MCF 10A (cell line): ENCODE measurements around the gene AGPAT4. TPM values are rescaled to one million over a fixed set of nuclear protein-coding genes. Genes with fewer than 3 reads are reported as not detected.

ENCODE experiments used
- BruUV-seq: library from RNA; stranded (reverse); fragments of 400-500 nt; replicated peaks from 2 replicates; lab custom pipeline; 2021; lab: Mats Ljungman, UMichigan
- CTCF ChIA-PET: fragments of 300-600 bp; sonication (Branson Sonifier 250); formaldehyde crosslinking; extraction: SDS; loops from one replicate; lab custom pipeline; 2021; ENCODE audit warnings: antibody characterized with exemption, inconsistent platforms; lab: Yijun Ruan, JAX
- POLR2A ChIA-PET: fragments of 300-600, 350-650 bp; sonication (Branson Sonifier 250); formaldehyde crosslinking; extraction: SDS; loops from one replicate; lab custom pipeline; 2020; ENCODE audit warnings: antibody characterized with exemption, inconsistent platforms; lab: Yijun Ruan, JAX
- DNase-seq: peaks from one replicate; pipeline ENCODE4 v3.0.0-alpha.2; 2018; ENCODE audit not compliant: unreplicated experiment
- H3K27ac Mint-ChIP-seq: one replicate; pipeline ENCODE4 v1.8.0; 2022; ENCODE audit warnings: mild to moderate bottlenecking, low read depth, mixed read lengths; ENCODE audit not compliant: unreplicated experiment
- H3K27me3 Mint-ChIP-seq: one replicate; pipeline ENCODE4 v1.8.0; 2022; ENCODE audit warnings: mixed read lengths; ENCODE audit not compliant: insufficient read depth, unreplicated experiment
- H3K36me3 Mint-ChIP-seq: one replicate; pipeline ENCODE4 v1.8.0; 2022; ENCODE audit warnings: mild to moderate bottlenecking, moderate library complexity, mixed read lengths; ENCODE audit not compliant: insufficient read depth, unreplicated experiment
- H3K4me1 Mint-ChIP-seq: one replicate; pipeline ENCODE4 v1.8.0; 2022; ENCODE audit warnings: mixed read lengths; ENCODE audit not compliant: insufficient read depth, unreplicated experiment
- H3K4me3 Mint-ChIP-seq: one replicate; pipeline ENCODE4 v1.8.0; 2022; ENCODE audit warnings: mild to moderate bottlenecking, moderate library complexity, mixed read lengths; ENCODE audit not compliant: unreplicated experiment
- H3K9me3 Mint-ChIP-seq: one replicate; pipeline ENCODE4 v1.8.0; 2022; ENCODE audit warnings: mixed read lengths; ENCODE audit not compliant: unreplicated experiment
- CTCF ChIP-seq: fragments of 200-600 bp; IDR thresholded peaks from one replicate; pipeline ENCODE4 v1.8.0; 2022; ENCODE audit warnings: antibody characterized with exemption, mild to moderate bottlenecking; ENCODE audit not compliant: unreplicated experiment
- intact Hi-C: fragments of 100-400 bp; cut with micrococcal nuclease; formaldehyde crosslinking; loops from 2 replicates; pipeline ENCODE4 v1.14.1; 2022
- total RNA-seq: library from RNA; stranded (reverse); gene quantifications from 2 replicates; pipeline ENCODE4 v1.2.3, GENCODE V29; 2022

AGPAT4 gene
- total RNA-seq, 1 experiment from 2014 or later: 5.6 TPM

GRCh38 chr6:161151660-161152526 lies 122.0 kb downstream of the AGPAT4 start:
- Mint-ChIP-seq H3K36me3 (no peaks in the 10 kb centered on the region), H3K27ac (no peak overlapping the region), H3K4me1 (no peaks in the 10 kb centered on the region), H3K9me3 (no peaks in the 10 kb centered on the region), H3K27me3 (no peaks in the 10 kb centered on the region), H3K4me3 (no peak overlapping the region)
- DNase-seq: no peak
- intact Hi-C loops: no loop called here
- ChIA-PET POLR2A (interaction anchor here (0.6 kb wide), 1 partner anchor 64 kb away, joined by 3 read pairs; no protein-coding TSS in a partner anchor), CTCF (interaction anchor here (0.6 to 5.8 kb wide), 15 partner anchors 10 to 419 kb away, joined by 3 to 92 read pairs (median 4); no protein-coding TSS in a partner anchor)
- no peak for TF ChIP-seq CTCF
- no TSS peak for BruUV-seq

- DNase-seq: no peak
- intact Hi-C loops: no loop called here
- H3K4me1 Mint-ChIP-seq: no peaks in the 10 kb centered on the region
- H3K4me3 Mint-ChIP-seq: no peak overlapping the region
- no peaks in the 10 kb centered on the region for H3K36me3 Mint-ChIP-seq
- CTCF ChIA-PET: interaction anchor here (0.6 to 5.8 kb wide), 5 partner anchors 94 to 1774 kb away, joined by 3 to 92 read pairs (median 3); no protein-coding TSS in a partner anchor
- no peaks in the 10 kb centered on the region for H3K27me3 Mint-ChIP-seq
- BruUV-seq: no TSS peak
- no peaks in the 10 kb centered on the region for H3K9me3 Mint-ChIP-seq
- POLR2A ChIA-PET: no interaction called here
- no peak overlapping the region for H3K27ac Mint-ChIP-seq
- TF ChIP-seq CTCF: no peak
These were observed 122.7 kb downstream of the AGPAT4 start for GRCh38 chr6:161151059-161151645.

GRCh38 chr6:161150566-161150965 lies 123.3 kb downstream of the AGPAT4 start:
- Mint-ChIP-seq H3K4me1 (no peaks in the 10 kb centered on the region), H3K4me3 (no peak overlapping the region), H3K9me3 (no peaks in the 10 kb centered on the region), H3K27me3 (no peaks in the 10 kb centered on the region), H3K27ac (no peak overlapping the region), H3K36me3 (no peaks in the 10 kb centered on the region)
- ChIA-PET CTCF (interaction anchor here (0.6 to 5.8 kb wide), 3 partner anchors 222 to 1775 kb away, joined by 3 to 92 read pairs (median 3); no protein-coding TSS in a partner anchor), POLR2A (interaction anchor here (0.6 kb wide), 1 partner anchor 56 kb away, joined by 4 read pairs; no protein-coding TSS in a partner anchor)
- no peak for DNase-seq
- BruUV-seq: no TSS peak
- intact Hi-C loops: no loop called here
- TF ChIP-seq CTCF: no peak

GRCh38 chr6:161150136-161150535 lies 123.7 kb downstream of the AGPAT4 start:
- no peak for DNase-seq
- POLR2A ChIA-PET: interaction anchor here (0.6 kb wide), 1 partner anchor 57 kb away, joined by 4 read pairs; no protein-coding TSS in a partner anchor
- no TSS peak for BruUV-seq
- H3K4me3 Mint-ChIP-seq: no peak overlapping the region
- intact Hi-C loops: no loop called here
- H3K27me3 Mint-ChIP-seq: no peaks in the 10 kb centered on the region
- no peaks in the 10 kb centered on the region for H3K9me3 Mint-ChIP-seq
- CTCF ChIA-PET: interaction anchor here (1.3 to 5.8 kb wide), 4 partner anchors 8 to 416 kb away, joined by 3 to 92 read pairs (median 4); no protein-coding TSS in a partner anchor
- H3K36me3 Mint-ChIP-seq: no peaks in the 10 kb centered on the region
- no peak for TF ChIP-seq CTCF
- H3K4me1 Mint-ChIP-seq: no peaks in the 10 kb centered on the region
- no peak overlapping the region for H3K27ac Mint-ChIP-seq
